ENCODE results near the gene HBP1. TPM values are rescaled to one million over a fixed set of nuclear protein-coding genes. Genes with fewer than 3 reads are reported as not detected.

The HBP1 gene
- 22.9 and 29.8 TPM in 2 replicates for total RNA-seq (2016; rRNA removed; fragmentation: Illumina TruSeq; extraction: Trizol)
- 4.4 and 5.2 TPM in 2 replicates for total RNA-seq (2016; cell fraction: cytosol; rRNA removed; fragmentation: Illumina TruSeq; extraction: Trizol; ENCODE audit: low read depth)
- total RNA-seq (2016; cell fraction: insoluble cytoplasmic fraction; rRNA removed; fragmentation: Illumina TruSeq; extraction: Trizol): 19.6 and 28.9 TPM in 2 replicates
- total RNA-seq (2016; cell fraction: membrane; rRNA removed; fragmentation: Illumina TruSeq; extraction: Trizol): 8.0 and 9.4 TPM in 2 replicates
- 16.5 and 18.0 TPM in 2 replicates for total RNA-seq (2016; cell fraction: nucleus; rRNA removed; fragmentation: Illumina TruSeq; extraction: Trizol)
- polyA plus RNA-seq (2011; rRNA removed): 37.8 and 44.1 TPM in 2 replicates
- polyA plus RNA-seq (2011; cell fraction: cytosol; rRNA removed): 24.4 and 33.9 TPM in 2 replicates
- 24.5 and 27.2 TPM in 2 replicates for polyA plus RNA-seq (2011; cell fraction: nucleus; rRNA removed)
- polyA plus RNA-seq (2012): 40.5 and 54.8 TPM in 2 replicates
- 1.5 TPM in 2 replicates for polyA plus RNA-seq (2016; cell fraction: cytosol; fragmentation: Illumina TruSeq; extraction: Trizol; ENCODE audit: low read depth)
- 21.0 and 21.2 TPM in 2 replicates for polyA plus RNA-seq (2016; cell fraction: insoluble cytoplasmic fraction; fragmentation: Illumina TruSeq; extraction: Trizol; ENCODE audit: low read depth)
- polyA plus RNA-seq (2016; cell fraction: membrane; fragmentation: Illumina TruSeq; extraction: Trizol; ENCODE audit: low read depth): 3.2 and 3.9 TPM in 2 replicates
- polyA plus RNA-seq (2016; cell fraction: nucleus; fragmentation: Illumina TruSeq; extraction: Trizol; ENCODE audit: insufficient read depth, low read depth): 13.2 and 18.0 TPM in 2 replicates
- 46.4 and 47.9 TPM in 2 replicates for polyA minus RNA-seq (2011; rRNA and poly(A)+ RNA removed; ENCODE audit: low replicate concordance)
- polyA minus RNA-seq (2011; cell fraction: cytosol; rRNA and poly(A)+ RNA removed): 25.5 and 31.9 TPM in 2 replicates
- 109 and 115 TPM in 2 replicates for polyA minus RNA-seq (2011; cell fraction: nucleus; rRNA and poly(A)+ RNA removed)
- Bru-seq, nascent RNA: percentile 95 among the genes with signal in this experiment
- BruChase-seq, experiment 1, labeled RNA remaining after a 6-hour chase: percentile 77 among the genes with signal in this experiment
- BruChase-seq, experiment 2, labeled RNA remaining after a 2-hour chase: percentile 82 among the genes with signal in this experiment
- long read RNA-seq, experiment 1, partial matches to known transcripts: 5 of 16 reads
- long read RNA-seq, experiment 1, other reads (novel, unspliced or antisense): 3 of 16 reads
- long read RNA-seq, experiment 2, partial matches to known transcripts: 19 of 61 reads
- long read RNA-seq, experiment 2, other reads (novel, unspliced or antisense): 33 of 61 reads

DNA sequence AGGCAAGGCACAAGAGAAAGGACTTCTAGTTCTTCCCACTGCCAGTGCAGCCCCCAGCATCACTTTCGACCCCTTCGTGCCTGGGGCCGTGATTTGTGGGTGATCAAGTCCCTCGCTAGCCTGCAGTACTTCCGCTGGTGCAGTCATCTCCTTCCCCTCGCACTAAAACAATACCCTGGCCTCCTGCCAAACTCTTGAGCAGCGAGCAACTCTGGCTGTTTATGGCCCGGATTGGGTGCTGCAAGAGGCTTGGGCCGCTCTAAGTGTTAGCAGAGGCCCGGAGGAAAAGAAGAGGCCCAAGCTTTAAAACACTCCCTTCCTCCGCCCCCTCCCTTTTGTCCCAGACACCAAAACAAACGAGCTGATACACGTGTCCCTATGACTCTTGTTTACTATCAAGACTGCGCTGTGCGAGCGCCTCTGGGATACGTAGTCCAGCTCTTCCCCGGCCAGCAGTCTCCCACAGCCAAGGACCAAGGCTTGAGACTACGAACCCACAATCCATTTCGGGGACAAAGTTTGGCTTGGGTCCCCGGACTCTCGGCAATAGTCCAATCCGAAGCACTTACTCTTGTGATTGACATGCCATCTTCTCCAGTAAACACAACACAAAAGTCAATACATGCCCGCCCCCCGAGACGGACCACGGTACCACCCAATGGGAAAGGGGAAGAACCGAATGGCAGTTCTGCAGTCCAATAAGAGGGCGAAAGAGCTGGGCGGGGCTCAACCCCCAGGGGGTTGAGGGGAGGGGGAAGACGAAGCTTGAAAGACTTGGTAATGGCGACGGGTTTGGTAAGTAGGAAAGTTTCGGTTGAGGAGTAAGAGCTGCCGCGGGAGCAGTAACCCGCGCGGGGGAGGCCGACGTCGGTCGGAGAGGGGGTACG lies at the start of gene HBP1:
Gene HBP1 (plus strand): TSS at position 771 of the 887 bp plus-strand sequence. CDS start 10,891 bp downstream, outside the sequence.
- in situ Hi-C loops (cut with HindIII; ENCODE audit: extremely low pct_ligation_motif_present, low pct_unique_long_range_greater_than_20kb): no loop called here
- TF ChIP-seq CREM (IDR thresholded peaks at IDR 0.05) (peak; percentile 98), CREM (CRISPR knock-in tag; IDR thresholded peaks at IDR 0.05) (no peak), FOXJ3 (CRISPR knock-in tag; IDR thresholded peaks at IDR 0.05; ENCODE audit: borderline replicate concordance) (peak; percentile 87; the same call in 1 of the 2 replicates), ZNF556 (CRISPR knock-in tag; IDR thresholded peaks at IDR 0.05; ENCODE audit: borderline replicate concordance) (no peak), XRCC5 (optimal IDR thresholded peaks at IDR 0.05; ENCODE audit: low read length) (no peak), ZNF792 (CRISPR knock-in tag; IDR thresholded peaks at IDR 0.05) (peak; percentile 20; the same call in 1 of the 2 replicates), HES4 (CRISPR knock-in tag; IDR thresholded peaks at IDR 0.05; ENCODE audit: borderline replicate concordance) (no peak), SP1 (IDR thresholded peaks at IDR 0.05) (0 out of 2 replicates have a peak, but pooled peaks have one; percentile 55), SP1 (CRISPR knock-in tag; IDR thresholded peaks at IDR 0.05) (peak; percentile 73), AHDC1 (CRISPR knock-in tag; IDR thresholded peaks at IDR 0.05; ENCODE audit: borderline replicate concordance) (no peak)
- TF ChIP-seq, protein P1, sequence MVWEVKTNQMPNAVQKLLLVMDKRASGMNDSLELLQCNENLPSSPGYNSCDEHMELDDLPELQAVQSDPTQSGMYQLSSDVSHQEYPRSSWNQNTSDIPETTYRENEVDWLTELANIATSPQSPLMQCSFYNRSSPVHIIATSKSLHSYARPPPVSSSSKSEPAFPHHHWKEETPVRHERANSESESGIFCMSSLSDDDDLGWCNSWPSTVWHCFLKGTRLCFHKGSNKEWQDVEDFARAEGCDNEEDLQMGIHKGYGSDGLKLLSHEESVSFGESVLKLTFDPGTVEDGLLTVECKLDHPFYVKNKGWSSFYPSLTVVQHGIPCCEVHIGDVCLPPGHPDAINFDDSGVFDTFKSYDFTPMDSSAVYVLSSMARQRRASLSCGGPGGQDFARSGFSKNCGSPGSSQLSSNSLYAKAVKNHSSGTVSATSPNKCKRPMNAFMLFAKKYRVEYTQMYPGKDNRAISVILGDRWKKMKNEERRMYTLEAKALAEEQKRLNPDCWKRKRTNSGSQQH (CRISPR knock-in tag; IDR thresholded peaks at IDR 0.05; ENCODE audit: low read depth): peak; percentile 23; the same call in 1 of the 2 replicates

More for the DNA sequence above, at the start of gene HBP1:
- FAIRE-seq (peak; percentile 99), DNase-seq (ENCODE audit: low spot score) (peak; percentile 100), ATAC-seq (peak; percentile 94)
- Histone ChIP-seq H3K79me2 (ENCODE audit: insufficient read depth, low read length) (peaks cover 35% of the 10 kb centered on the region), H3K27ac (ENCODE audit: extremely low read length, insufficient read depth, low read length) (peak within 1 kb of the TSS; percentile 96), H3K36me3 (replicated peaks in 1 of 2; ENCODE audit: control insufficient read depth in 1 of 2, insufficient read depth in 2 of 2, low read length in 2 of 2) (0 out of 5 replicates have a peak, but pooled peaks cover 0 to 3% of the 10 kb centered on the region in 2 experiments), H3K27me3 (ENCODE audit: control insufficient read depth in 1 of 2, insufficient read depth in 2 of 2, low read length in 2 of 2) (no peaks in the 10 kb centered on the region; a peak in 1 of 5 replicates), H3K9ac (ENCODE audit: insufficient read depth, low read depth, low read length) (peak within 1 kb of the TSS; percentile 89), H3K4me1 (ENCODE audit: insufficient read depth, low read length) (peaks cover 7% of the 10 kb centered on the region), H3K9me3 (ENCODE audit: low read length) (no peaks in the 10 kb centered on the region), H3K4me2 (ENCODE audit: low read depth, low read length) (peak within 1 kb of the TSS; percentile 97), H3K4me3 (replicated peaks in 1 of 3; ENCODE audit: insufficient read depth in 1 of 3, low read depth in 2 of 3, low read length in 3 of 3) (peak within 1 kb of the TSS; percentile 97 to 100 (median 98)), H4K20me1 (ENCODE audit: insufficient read depth, low read length) (peaks cover 35% of the 10 kb centered on the region), H2AFZ (ENCODE audit: low read length) (peak within 1 kb of the TSS; percentile 90)
- POLR2A ChIA-PET: interaction anchor here (0.6 to 3.6 kb wide), 18 partner anchors 9 to 1401 kb away, joined by 3 to 28 read pairs (median 5); partner anchors contain the start of genes BCAP29, CBLL1, DNAJB9 and NAMPT
- under 1% methylated on average over 41 of the region's 44 CpGs for WGBS (ENCODE audit: low lambda C conversion rate)
- CTCF ChIA-PET (ENCODE audit: low intra/inter-chr PET ratio, low total read pairs): interaction anchor here (1.2 kb wide), 1 partner anchor 21 kb away, joined by 3 read pairs; no protein-coding TSS in a partner anchor
- intact Hi-C loops (cut with micrococcal nuclease; ENCODE audit: unreplicated experiment): loop anchor here (2.0 to 10.0 kb wide), 2 partner anchors 22 to 884 kb away; partner anchors contain the start of gene NAMPT
- no TSS peak for BruUV-seq (replicated peaks)

All from HepG2 (cell line).